NB4 (cell line): ENCODE results near the gene MCM6.
"Not testable (repeated sequence)": the region's sequence is repeated elsewhere in the genome, so short reads cannot be mapped to it uniquely, and the experiment has no call there.

Experiments used
- DNase-seq: peaks from one replicate; pipeline ENCODE4 v3.0.0; 2010; ENCODE audit warnings: low read depth
- H3K4me3 ChIP-seq: one replicate; pipeline ENCODE4 v1.5.1; 2011; ENCODE audit warnings: mild to moderate bottlenecking, low read depth, low read length, moderate library complexity
- CTCF ChIP-seq: IDR thresholded peaks from one replicate; pipeline ENCODE4 v1.5.1; 2012; ENCODE audit warnings: low read depth, low read length
- MAX ChIP-seq: IDR thresholded peaks from 2 replicates; pipeline ENCODE4 v1.6.1; 2011; ENCODE audit warnings: low read depth, low read length
- MYC ChIP-seq: IDR thresholded peaks from 2 replicates; pipeline ENCODE4 v1.6.1; 2011; ENCODE audit warnings: low read depth, low read length
- POLR2A ChIP-seq: IDR thresholded peaks from 2 replicates; pipeline ENCODE4 v1.6.1; 2011; ENCODE audit warnings: mild to moderate bottlenecking; ENCODE audit not compliant: insufficient read length; ENCODE audit errors: extremely low read depth

The MCM6 gene

GRCh38 chr2:135882415-135882814 lies 6.2 kb upstream of the MCM6 start:
- TF ChIP-seq POLR2A = no peak
- TF ChIP-seq CTCF = no peak
- no peak for DNase-seq

GRCh38 chr2:135876770-135877169 lies 527 bp upstream of the MCM6 start:
- DNase-seq = not testable (repeated sequence)
- H3K4me3 ChIP-seq = peak overlapping the region; percentile 57

More at GRCh38 chr2:135882415-135882814, 6.2 kb upstream of the MCM6 start:
- no peak overlapping the region for H3K4me3 ChIP-seq

- peak overlapping the region; percentile 97 for H3K4me3 ChIP-seq
- DNase-seq = peak; percentile 87
- TF ChIP-seq MYC (peak; percentile 86), CTCF (no peak), POLR2A (peak; percentile 45), MAX (peak; percentile 75)
These were observed 665 bp downstream of the MCM6 start for GRCh38 chr2:135875491-135876065.

GRCh38 chr2:135874777-135875365 lies 1.4 kb downstream of the MCM6 start:
- peak overlapping the region; percentile 97 for H3K4me3 ChIP-seq
- DNase-seq = peak; percentile 37
- TF ChIP-seq MYC (no peak), POLR2A (no peak), CTCF (no peak), MAX (no peak)

GRCh38 chr2:135870571-135870970 lies 5.7 kb downstream of the MCM6 start:
- DNase-seq = no peak
- no peak for TF ChIP-seq MAX
- no peak for TF ChIP-seq MYC
- TF ChIP-seq CTCF = no peak
- no peak overlapping the region for H3K4me3 ChIP-seq

GRCh38 chr2:135863233-135863632 lies 13.0 kb downstream of the MCM6 start:
- H3K4me3 ChIP-seq = no peak overlapping the region
- no peak for TF ChIP-seq CTCF
- no peak for TF ChIP-seq MYC
- no peak for TF ChIP-seq POLR2A
- no peak for DNase-seq
